Immature natural killer cell (primary cell): ENCODE results near the gene GLYATL3. TPM values are rescaled to one million over a fixed set of nuclear protein-coding genes. Genes with fewer than 3 reads are reported as not detected.
"Not testable (repeated sequence)": the region's sequence is repeated elsewhere in the genome, so short reads cannot be mapped to it uniquely, and the experiment has no call there.

Source experiments
- DNase-seq, 3 donors: peaks; one replicate each; pipeline ENCODE4 v3.0.0; 2022; ENCODE audit warnings: mixed read lengths in 1 of 3
- H3K27ac Mint-ChIP-seq, 6 donors: one replicate each; pipeline ENCODE4 v1.8.0; 2020; ENCODE audit warnings: mixed read lengths in 6 of 6, mild to moderate bottlenecking in 5 of 6, inconsistent platforms in 4 of 6, moderate library complexity in 3 of 6
- H3K27me3 Mint-ChIP-seq, 3 donors: one replicate each; pipeline ENCODE4 v1.8.0; 2020 to 2021; ENCODE audit warnings: low read depth in 3 of 3, mild to moderate bottlenecking in 3 of 3, mixed read lengths in 3 of 3, moderate library complexity in 3 of 3, inconsistent platforms in 1 of 3
- H3K36me3 Mint-ChIP-seq, 3 donors: one replicate each; pipeline ENCODE4 v1.8.0; 2020; ENCODE audit warnings: mixed read lengths in 3 of 3, inconsistent platforms in 2 of 3, mild to moderate bottlenecking in 2 of 3
- H3K4me1 Mint-ChIP-seq, 2 donors: one replicate each; pipeline ENCODE4 v1.8.0; 2020; ENCODE audit warnings: inconsistent platforms in 2 of 2, mild to moderate bottlenecking in 2 of 2, mixed read lengths in 2 of 2, moderate library complexity in 1 of 2
- H3K4me3 Mint-ChIP-seq, 5 donors: one replicate each; pipeline ENCODE4 v1.8.0; 2020; ENCODE audit warnings: mild to moderate bottlenecking in 5 of 5, mixed read lengths in 5 of 5, inconsistent platforms in 3 of 5, moderate library complexity in 3 of 5
- H3K9me3 Mint-ChIP-seq, 6 donors: one replicate each; pipeline ENCODE4 v1.8.0; 2020; ENCODE audit warnings: mild to moderate bottlenecking in 6 of 6, mixed read lengths in 6 of 6, inconsistent platforms in 4 of 6, moderate library complexity in 3 of 6
- polyA plus RNA-seq, 3 donors: library from polyadenylated mRNA; unstranded; fragments of 300-500 nt; fragmentation: Illumina TruSeq; gene quantifications; one replicate each; pipeline ENCODE4 v1.2.3, GENCODE V29; 2021

Gene GLYATL3
- not detected for polyA plus RNA-seq

DNA sequence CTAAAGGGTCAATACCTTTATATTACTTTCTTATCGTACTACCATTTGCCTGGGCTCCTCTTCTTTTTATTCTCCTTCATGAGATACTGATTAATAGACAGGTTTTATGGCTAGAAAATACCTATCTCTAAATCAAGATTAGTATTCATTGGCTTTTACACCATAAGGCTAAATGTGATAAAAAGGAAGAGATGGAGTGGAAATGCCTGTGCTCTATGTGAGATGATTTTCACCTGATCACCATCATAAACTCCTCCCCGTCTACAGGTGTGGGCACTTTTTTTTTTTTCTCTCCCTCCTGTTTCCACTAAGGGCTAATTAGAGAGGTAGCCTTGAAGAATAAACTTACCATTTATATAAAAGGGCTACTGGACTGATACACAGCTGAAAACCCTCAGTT, at the start of gene GLYATL3:
TSS of gene GLYATL3 (plus strand) at position 301 of the 400 bp plus-strand sequence. CDS start 12,068 bp downstream, outside the sequence.
- H3K27ac Mint-ChIP-seq, result no peak within 1 kb of the TSS
- H3K27me3 Mint-ChIP-seq, result peaks cover 0 to 3% (median 1%) of the 10 kb centered on the region in 3 donors
- peaks cover 0 to 6% (median under 1%) of the 10 kb centered on the region in 3 donors for H3K36me3 Mint-ChIP-seq
- no peak within 1 kb of the TSS for H3K4me3 Mint-ChIP-seq
- no peak for DNase-seq
- H3K4me1 Mint-ChIP-seq, result no peaks in the 10 kb centered on the region
- H3K9me3 Mint-ChIP-seq, result peaks cover 0 to 4% (median 0%) of the 10 kb centered on the region in 6 donors

DNA sequence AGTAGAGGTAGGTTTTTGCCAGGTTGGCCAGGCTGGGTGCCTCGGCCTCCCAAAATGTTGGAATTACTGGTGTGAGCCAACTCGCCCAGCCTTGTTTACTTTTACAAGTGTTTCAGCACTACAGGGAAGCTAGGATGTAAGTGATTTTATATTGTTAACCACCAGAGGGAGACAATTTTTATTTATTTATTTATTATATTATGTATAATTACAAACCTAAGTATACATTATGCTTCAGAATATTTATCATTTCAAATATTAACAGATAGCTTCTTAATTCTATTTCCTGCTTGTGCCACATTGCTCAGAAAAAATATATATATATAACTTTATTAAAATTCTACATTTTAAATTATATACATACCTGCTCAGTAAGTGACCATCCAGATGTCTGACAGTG, 46.5 kb upstream of the GLYATL3 start:
- no peak overlapping the region for H3K27ac Mint-ChIP-seq
- H3K9me3 Mint-ChIP-seq, result no peaks in the 10 kb centered on the region
- peaks cover 0 to 2% (median 0%) of the 10 kb centered on the region in 3 donors for H3K27me3 Mint-ChIP-seq
- DNase-seq, result no peak
- no peaks in the 10 kb centered on the region for H3K4me1 Mint-ChIP-seq
- no peak overlapping the region for H3K4me3 Mint-ChIP-seq
- H3K36me3 Mint-ChIP-seq, result peaks cover 12 to 28% (median 20%) of the 10 kb centered on the region in 3 donors

DNA sequence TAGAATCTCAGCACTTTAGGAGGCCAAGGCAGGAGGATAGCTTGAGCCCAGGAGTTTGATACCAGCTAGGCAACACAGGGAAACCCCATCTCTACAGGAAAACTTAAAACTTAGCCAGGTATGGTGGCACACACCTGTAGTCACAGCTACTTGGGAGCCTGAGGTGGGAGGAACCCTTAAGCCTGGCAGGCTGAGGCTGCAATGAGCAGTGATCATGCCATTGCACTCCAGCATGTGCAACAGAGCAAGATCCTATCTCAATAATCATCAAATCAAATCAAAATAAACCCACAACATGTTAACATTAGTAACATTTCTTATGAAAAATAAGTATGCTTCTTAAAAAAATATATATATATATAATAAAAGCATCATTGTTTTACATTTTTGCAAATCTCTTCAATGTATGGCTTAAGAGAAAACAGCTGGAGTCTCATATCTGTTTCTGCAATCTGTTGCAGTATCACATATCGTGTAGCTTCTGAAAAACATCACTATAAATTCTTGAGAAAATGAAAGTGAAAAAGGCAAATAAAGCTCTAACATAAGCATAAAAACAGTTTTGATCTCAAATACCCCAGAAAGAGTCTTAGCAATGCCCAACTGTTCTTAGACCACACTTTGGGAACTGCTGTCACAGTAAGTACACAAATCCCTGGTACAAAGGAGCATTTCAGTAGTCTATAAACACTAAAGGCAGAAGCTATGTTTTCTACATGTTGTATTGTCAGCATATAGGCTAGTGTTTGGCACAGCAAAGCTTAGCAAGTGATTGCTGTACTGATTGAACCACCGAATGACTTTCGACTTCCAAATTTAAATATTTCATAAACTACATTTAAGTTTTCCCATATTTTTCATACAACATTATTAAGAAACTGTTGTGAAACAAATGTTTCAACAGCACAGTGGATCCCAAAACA, 44.7 kb upstream of the GLYATL3 start:
- Mint-ChIP-seq H3K4me3 (no peak overlapping the region), H3K27me3 (peaks cover 0 to 2% (median 0%) of the 10 kb centered on the region in 3 donors), H3K27ac (peak overlapping the region in 1 of 6 donors; percentile 49), H3K36me3 (peaks cover 9 to 20% (median 13%) of the 10 kb centered on the region in 3 donors), H3K4me1 (no peaks in the 10 kb centered on the region), H3K9me3 (no peaks in the 10 kb centered on the region)
- DNase-seq, result no peak

DNA sequence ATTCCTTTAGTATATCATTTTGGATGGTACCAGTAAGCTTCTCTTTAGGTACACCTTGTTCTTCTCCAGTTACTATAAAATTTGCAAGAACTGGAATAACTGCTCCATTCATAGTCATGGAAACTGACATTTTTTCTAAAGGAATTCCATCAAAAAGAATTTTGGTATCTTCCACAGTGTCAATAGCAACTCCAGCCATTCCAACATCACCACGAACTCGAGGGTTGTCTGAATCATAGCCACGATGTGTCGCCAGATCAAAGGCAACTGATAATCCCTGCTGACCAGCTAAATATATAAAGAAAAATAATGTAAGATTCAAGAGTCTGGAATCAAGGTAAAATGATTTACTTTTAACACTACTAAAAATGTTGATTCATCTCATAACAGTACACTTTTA, 42.0 kb upstream of the GLYATL3 start:
- Mint-ChIP-seq H3K9me3 (no peaks in the 10 kb centered on the region), H3K27ac (no peak overlapping the region), H3K27me3 (peaks cover under 1 to 6% (median 6%) of the 10 kb centered on the region in 3 donors), H3K36me3 (peaks cover 8 to 9% (median 9%) of the 10 kb centered on the region in 3 donors), H3K4me3 (no peak overlapping the region), H3K4me1 (peaks cover 11 to 19% of the 10 kb centered on the region in 2 donors)
- no peak for DNase-seq

DNA sequence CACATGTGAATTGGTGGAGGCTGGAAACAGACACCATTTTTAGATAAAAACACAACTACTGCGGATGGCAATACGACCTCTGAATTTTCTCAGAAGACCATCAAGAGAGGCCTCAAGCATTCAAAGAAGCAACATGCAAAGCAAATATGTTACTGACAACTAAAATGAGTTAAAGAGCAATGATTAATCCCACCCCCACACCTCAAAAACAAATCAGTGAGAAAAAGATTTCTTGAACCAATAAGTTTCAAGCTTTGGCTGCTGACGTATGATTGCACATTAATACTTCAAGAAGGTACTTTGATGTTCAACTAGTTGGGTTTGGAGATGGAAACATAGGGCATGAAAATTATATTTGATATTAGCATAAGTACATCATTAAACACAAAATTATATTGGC, 37.7 kb upstream of the GLYATL3 start:
- Mint-ChIP-seq H3K4me3 (peak overlapping the region; percentile 95 to 98 (median 96)), H3K27ac (peak overlapping the region; percentile 90 to 99 (median 96)), H3K27me3 (peaks cover 8 to 12% (median 10%) of the 10 kb centered on the region in 3 donors), H3K4me1 (peaks cover 37 to 56% of the 10 kb centered on the region in 2 donors), H3K36me3 (peaks cover 4% of the 10 kb centered on the region in 3 donors), H3K9me3 (no peaks in the 10 kb centered on the region)
- no peak for DNase-seq

DNA sequence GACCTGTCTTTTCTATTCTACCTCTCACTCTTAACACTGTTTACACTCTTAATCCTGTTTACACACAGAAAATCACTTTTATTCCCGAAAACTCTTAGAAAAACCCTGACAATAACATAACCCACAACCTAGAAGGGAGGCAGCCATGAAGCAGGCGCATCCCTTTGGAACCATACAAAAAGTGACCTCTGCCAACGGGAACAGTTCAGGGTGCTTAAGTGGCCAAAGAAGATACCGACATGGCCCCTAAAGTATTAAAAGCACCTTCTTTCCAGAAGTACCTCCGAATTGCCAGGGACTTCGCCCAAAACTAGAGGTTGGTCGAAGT, 37.2 kb upstream of the GLYATL3 start:
- peaks cover 0 to under 1% (median 0%) of the 10 kb centered on the region in 3 donors for H3K36me3 Mint-ChIP-seq
- peak overlapping the region; percentile 95 to 98 (median 96) for H3K4me3 Mint-ChIP-seq
- H3K4me1 Mint-ChIP-seq, result peaks cover 37 to 56% of the 10 kb centered on the region in 2 donors
- H3K27me3 Mint-ChIP-seq, result peaks cover 8 to 12% (median 10%) of the 10 kb centered on the region in 3 donors
- no peaks in the 10 kb centered on the region for H3K9me3 Mint-ChIP-seq
- peak overlapping the region; percentile 90 to 99 (median 96) for H3K27ac Mint-ChIP-seq
- DNase-seq, result no peak

DNA sequence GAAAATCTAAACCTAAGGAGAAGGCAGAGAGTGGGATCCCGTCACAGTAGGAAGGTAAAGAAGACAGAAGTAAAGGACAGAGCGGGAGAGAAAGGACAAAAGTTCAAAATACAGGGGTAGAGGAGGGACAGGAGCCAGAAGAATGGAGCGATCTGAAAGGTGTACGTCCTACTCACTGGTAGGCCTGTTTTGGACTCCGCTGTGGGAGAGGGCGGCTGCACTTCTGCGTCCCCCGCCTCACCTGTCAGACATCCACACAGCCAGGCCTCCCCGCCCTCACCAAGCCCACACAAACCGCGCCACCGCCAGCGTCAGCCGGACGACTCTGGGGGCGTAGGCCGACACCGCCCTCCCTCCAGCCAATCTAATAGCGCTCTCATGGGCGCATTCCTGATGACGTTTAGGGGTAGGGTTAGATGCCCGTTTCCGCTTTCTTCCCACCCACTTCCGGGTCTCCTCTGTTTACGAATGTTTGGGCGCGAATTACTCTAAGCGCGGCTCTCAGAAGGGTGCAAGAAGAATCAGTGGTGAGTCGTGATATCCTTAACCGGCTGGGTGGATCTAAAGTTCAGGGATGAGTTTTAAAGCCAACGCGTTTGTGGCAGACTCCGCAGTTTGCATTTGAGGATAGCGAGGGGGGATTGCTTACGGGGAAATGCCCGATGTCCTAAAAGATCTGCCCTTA, 36.7 kb upstream of the GLYATL3 start, which contains the start of the genes CENPQ and MMUT:
TSS of gene CENPQ (plus strand) at position 444 of the 685 bp plus-strand sequence. CDS start 6,807 bp downstream, outside the sequence.
TSS of gene MMUT (minus strand) at position 327 of the 685 bp plus-strand sequence. CDS start 3,787 bp downstream, outside the sequence.
- Mint-ChIP-seq H3K27ac (peak within 1 kb of the TSS; percentile 90 to 99 (median 96)), H3K9me3 (no peaks in the 10 kb centered on the region), H3K27me3 (peaks cover 8 to 12% (median 10%) of the 10 kb centered on the region in 3 donors), H3K36me3 (peaks cover 0 to 5% (median 0%) of the 10 kb centered on the region in 3 donors), H3K4me3 (peak within 1 kb of the TSS; percentile 95 to 98 (median 96)), H3K4me1 (peaks cover 37 to 56% of the 10 kb centered on the region in 2 donors)
- peak; percentile 92 to 93 (median 93) for DNase-seq

DNA sequence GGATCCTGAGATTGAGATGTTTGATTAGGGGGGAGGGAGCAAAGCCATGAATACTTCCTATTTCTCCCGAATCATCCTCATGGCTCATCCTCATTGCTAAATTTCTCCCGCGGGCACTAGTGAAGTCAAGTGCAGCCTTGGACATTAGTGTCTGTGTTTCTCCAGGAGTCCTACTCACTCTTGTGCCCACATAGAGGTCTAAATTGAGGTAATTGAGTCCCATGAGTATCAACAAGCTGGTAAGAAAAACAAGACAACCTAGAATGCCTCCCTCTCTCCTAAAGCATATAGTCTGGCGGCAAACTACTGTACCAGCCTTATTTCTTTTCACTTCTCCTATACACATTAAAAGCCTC, 36.1 kb upstream of the GLYATL3 start:
- Mint-ChIP-seq H3K27me3 (peaks cover 8 to 12% (median 10%) of the 10 kb centered on the region in 3 donors), H3K4me3 (peak overlapping the region; percentile 95 to 98 (median 96)), H3K36me3 (peaks cover 0 to 5% (median 0%) of the 10 kb centered on the region in 3 donors), H3K9me3 (no peaks in the 10 kb centered on the region), H3K4me1 (peaks cover 37 to 56% of the 10 kb centered on the region in 2 donors), H3K27ac (peak overlapping the region; percentile 90 to 99 (median 96))
- DNase-seq, result no peak

DNA sequence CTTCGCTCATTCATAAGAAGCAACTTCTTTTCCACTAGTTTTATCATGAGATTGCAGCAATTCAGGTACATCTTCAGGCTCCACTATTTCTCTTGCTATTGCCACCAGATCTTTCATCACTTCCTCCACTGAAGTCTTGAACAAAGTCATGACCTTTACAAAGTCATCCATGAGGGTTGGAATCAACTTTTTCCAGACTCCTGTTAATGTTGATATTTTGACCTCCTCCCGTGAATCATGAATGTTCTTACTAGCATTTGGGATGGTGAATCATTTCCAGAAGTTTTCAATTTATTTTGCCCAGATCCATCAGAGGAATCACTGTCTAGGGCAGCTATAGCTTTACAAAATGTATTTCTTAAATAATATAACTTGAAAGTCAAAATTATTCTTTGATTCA, 35.0 kb upstream of the GLYATL3 start:
- H3K27ac Mint-ChIP-seq, result peak overlapping the region in 3 of 6 donors; percentile 4 to 54 (median 20)
- H3K27me3 Mint-ChIP-seq, result peaks cover 8 to 12% (median 10%) of the 10 kb centered on the region in 3 donors
- peaks cover 37 to 56% of the 10 kb centered on the region in 2 donors for H3K4me1 Mint-ChIP-seq
- peaks cover 0 to 5% (median 0%) of the 10 kb centered on the region in 3 donors for H3K36me3 Mint-ChIP-seq
- no peak for DNase-seq
- H3K4me3 Mint-ChIP-seq, result peak overlapping the region; percentile 4 to 97 (median 49)
- no peaks in the 10 kb centered on the region for H3K9me3 Mint-ChIP-seq

DNA sequence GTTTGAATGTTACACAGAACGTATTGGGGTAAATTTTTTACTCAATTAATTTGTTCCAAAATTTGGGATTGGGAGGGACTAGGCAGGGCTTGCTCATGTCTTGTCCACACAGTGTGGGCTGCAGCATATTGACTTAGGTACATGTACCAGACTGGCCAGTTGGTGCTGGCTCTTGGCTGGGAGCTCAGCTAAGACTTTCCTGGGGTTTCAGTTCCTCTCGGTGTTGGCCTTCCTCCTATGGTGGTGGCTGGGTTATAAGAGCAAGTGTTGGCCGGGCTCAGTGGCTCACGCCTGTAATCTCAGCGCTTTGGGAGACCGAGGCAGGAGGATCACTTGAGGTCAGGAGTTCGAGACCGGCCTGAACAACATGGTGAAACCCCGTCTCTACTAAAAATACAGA, 31.7 kb upstream of the GLYATL3 start:
- H3K36me3 Mint-ChIP-seq, result peaks cover 8 to 22% (median 14%) of the 10 kb centered on the region in 3 donors
- H3K27ac Mint-ChIP-seq, result peak overlapping the region in 1 of 6 donors; percentile 37
- no peak for DNase-seq
- no peaks in the 10 kb centered on the region for H3K9me3 Mint-ChIP-seq
- H3K27me3 Mint-ChIP-seq, result peaks cover 2 to 5% (median 4%) of the 10 kb centered on the region in 3 donors
- H3K4me3 Mint-ChIP-seq, result no peak overlapping the region
- peaks cover 23 to 35% of the 10 kb centered on the region in 2 donors for H3K4me1 Mint-ChIP-seq

DNA sequence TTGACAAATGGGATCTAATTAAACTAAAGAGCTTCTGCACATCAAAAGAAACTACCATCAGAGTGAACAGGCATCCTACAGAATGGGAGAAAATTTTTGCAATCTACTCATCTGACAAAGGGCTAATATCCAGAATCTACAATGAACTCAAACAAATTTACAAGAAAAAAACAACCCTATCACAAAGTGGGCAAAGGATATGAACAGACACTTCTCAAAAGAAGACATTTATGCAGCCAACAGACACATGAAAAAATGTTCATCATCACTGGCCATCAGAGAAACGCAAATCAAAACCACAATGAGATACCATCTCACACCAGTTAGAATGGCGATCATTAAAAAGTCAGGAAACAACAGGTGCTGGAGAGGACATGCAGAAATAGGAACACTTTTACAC, 23.2 kb upstream of the GLYATL3 start:
- not testable (repeated sequence) for H3K27me3 Mint-ChIP-seq
- peaks cover 28 to 47% (median 46%) of the 10 kb centered on the region in 3 donors for H3K36me3 Mint-ChIP-seq

DNA sequence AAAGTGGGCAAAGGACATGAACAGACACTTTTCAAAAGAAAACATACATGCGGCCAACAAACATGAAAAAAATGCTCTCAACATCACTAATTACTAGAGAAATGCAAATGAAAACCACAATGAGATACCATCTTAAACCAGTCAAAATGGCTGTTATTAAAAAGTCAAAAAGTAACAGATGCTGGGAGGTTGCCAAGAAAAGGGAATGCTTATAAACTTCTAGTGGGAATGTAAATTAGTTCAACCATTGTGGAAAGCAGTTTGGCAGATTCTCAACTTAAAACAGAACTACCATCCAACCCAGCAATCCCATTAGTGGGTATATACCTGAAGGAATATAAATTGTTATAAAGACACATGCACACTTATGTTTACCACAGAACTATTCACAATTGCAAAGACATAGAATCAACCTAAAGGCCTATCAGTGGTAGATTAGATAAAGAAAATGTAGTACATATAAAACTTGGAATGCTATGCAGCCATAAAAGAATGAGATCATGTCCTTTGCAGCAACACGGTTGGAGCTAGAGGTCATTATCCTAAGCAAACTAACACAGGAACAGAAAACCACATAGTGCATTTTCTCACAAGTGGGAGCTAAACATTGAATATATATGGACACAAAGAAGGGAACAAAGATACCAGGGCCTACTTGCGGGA, 20.3 kb upstream of the GLYATL3 start:
- Mint-ChIP-seq H3K27ac (no peak overlapping the region), H3K9me3 (no peaks in the 10 kb centered on the region), H3K36me3 (peaks cover 11 to 31% (median 26%) of the 10 kb centered on the region in 3 donors), H3K4me1 (no peaks in the 10 kb centered on the region), H3K4me3 (no peak overlapping the region), H3K27me3 (peaks cover 0 to 1% (median 0%) of the 10 kb centered on the region in 3 donors)
- DNase-seq, result no peak

More for the DNA sequence above, 23.2 kb upstream of the GLYATL3 start:
- not testable (repeated sequence) for H3K9me3 Mint-ChIP-seq, H3K27ac Mint-ChIP-seq, H3K4me3 Mint-ChIP-seq, DNase-seq, H3K4me1 Mint-ChIP-seq

DNA sequence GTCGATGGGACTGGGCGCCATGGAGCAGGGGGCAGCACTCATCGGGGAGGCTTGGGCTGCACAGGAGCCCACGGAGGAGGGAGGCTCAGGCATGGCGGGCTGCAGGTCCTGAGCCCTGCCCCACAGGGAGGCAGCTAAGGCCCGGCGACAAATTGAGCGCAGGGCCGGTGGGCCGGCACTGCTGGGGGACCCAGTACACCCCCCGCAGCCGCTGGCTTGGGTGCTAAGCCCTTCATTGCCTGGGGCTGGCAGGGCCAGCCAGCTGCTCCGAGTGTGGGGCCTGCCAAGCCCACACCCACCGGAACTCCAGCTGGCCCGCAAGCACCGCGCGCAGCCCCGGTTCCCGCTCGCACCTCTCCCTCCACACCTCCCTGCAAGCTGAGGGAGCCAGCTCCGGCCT, 17.9 kb upstream of the GLYATL3 start:
- H3K4me1 Mint-ChIP-seq, H3K9me3 Mint-ChIP-seq, DNase-seq, H3K27ac Mint-ChIP-seq, H3K4me3 Mint-ChIP-seq, H3K27me3 Mint-ChIP-seq: not testable (repeated sequence)
- peaks cover 11 to 28% (median 23%) of the 10 kb centered on the region in 3 donors for H3K36me3 Mint-ChIP-seq
